K562 (cell line): Measurements from ENCODE around the gene DAPL1. TPM values are rescaled to one million over a fixed set of nuclear protein-coding genes. Genes with fewer than 3 reads are reported as not detected.

Source experiments
- ATAC-seq: fragments of 200-7000 bp; cut with Tn5 transposase; 3 replicates; pipeline ENCODE4 v1.9.1; 2020; ENCODE audit warnings: moderate library complexity
- Bru-seq: library from RNA; stranded (reverse); fragments of 400-500 nt; gene quantifications from one replicate; lab custom pipeline; 2021; lab: Mats Ljungman, UMichigan
- BruChase-seq, 2 experiments: library from RNA; stranded (reverse); fragments of 400-500 nt; gene quantifications; one replicate each; lab custom pipeline; 2021; lab: Mats Ljungman, UMichigan
- BruUV-seq: library from RNA; stranded (reverse); fragments of 400-500 nt; replicated peaks from 2 replicates; lab custom pipeline; 2021; lab: Mats Ljungman, UMichigan
- CTCF ChIA-PET: fragments of 300-600 bp; formaldehyde crosslinking; extraction: SDS; loops from one replicate; lab custom pipeline; 2021; ENCODE audit warnings: low intra/inter-chr PET ratio; lab: Yijun Ruan, JAX
- POLR2A ChIA-PET: fragments of 300-600, 350-650 bp; sonication (Branson Sonifier 250); formaldehyde crosslinking; extraction: SDS; loops from one replicate; lab custom pipeline; 2021; ENCODE audit warnings: antibody characterized with exemption, inconsistent platforms; lab: Yijun Ruan, JAX
- DNase-seq, 4 experiments: peaks; one replicate each; pipeline versions ENCODE4 v3.0.0 to v3.0.0-alpha.2; 2011 to 2018; ENCODE audit warnings: low spot score in 3 of 4, mixed read lengths in 3 of 4; ENCODE audit errors: extremely low read depth in 1 of 4
- FAIRE-seq: peaks from 2 replicates; lab custom pipeline; 2011; peaks lifted over from hg19 to GRCh38; lab: Jason Lieb, UNC
- H2AFZ ChIP-seq: 2 replicates; pipeline ENCODE4 v1.6.0; 2011; ENCODE audit warnings: low read depth, low read length, control low read depth, inconsistent platforms
- H3K27ac ChIP-seq: fragments of 200-600 bp; 3 replicates; pipeline ENCODE4 v1.8.0; 2011; ENCODE audit warnings: low read depth, mild to moderate bottlenecking, control low read depth, inconsistent platforms, low read length, moderate library complexity, mixed read lengths; ENCODE audit errors: extremely low read depth
- H3K27me3 ChIP-seq, 2 experiments: fragments of 300-600 bp in 1 of 2; 2 replicates in 1 of 2; 3 replicates in 1 of 2; pipeline versions ENCODE4 v1.6.0 to v1.8.0; 2011; ENCODE audit warnings: inconsistent platforms in 2 of 2, low read length in 2 of 2, mild to moderate bottlenecking in 1 of 2, mixed read lengths in 1 of 2, moderate library complexity in 1 of 2; ENCODE audit not compliant: control insufficient read depth in 2 of 2, insufficient read depth in 2 of 2
- H3K36me3 ChIP-seq: fragments of 300-600 bp; 3 replicates; pipeline ENCODE4 v1.8.0; 2011; ENCODE audit warnings: mild to moderate bottlenecking, low read length, inconsistent platforms; ENCODE audit not compliant: control insufficient read depth, insufficient read depth
- H3K4me1 ChIP-seq, 2 experiments: fragments of 200-600 bp in 1 of 2; replicated peaks in 1 of 2; 2 replicates in 1 of 2; 3 replicates in 1 of 2; pipeline versions ENCODE4 v1.5.1 to v1.8.0; 2011; ENCODE audit warnings: inconsistent platforms in 2 of 2, low read length in 2 of 2, mild to moderate bottlenecking in 1 of 2, mixed read lengths in 1 of 2, moderate library complexity in 1 of 2; ENCODE audit not compliant: control insufficient read depth in 2 of 2, insufficient read depth in 2 of 2
- H3K4me2 ChIP-seq: 2 replicates; pipeline ENCODE4 v1.6.1; 2011; ENCODE audit warnings: low read length, control low read depth, inconsistent platforms, mixed read lengths; ENCODE audit not compliant: insufficient read depth
- H3K4me3 ChIP-seq: fragments of 200-600 bp; sonication (generic), shearing (Covaris generic); 2 replicates; pipeline ENCODE4 v1.5.1; 2016; ENCODE audit warnings: control low read depth, inconsistent platforms
- H3K79me2 ChIP-seq: fragments of 200-600 bp; 3 replicates; pipeline ENCODE4 v1.8.0; 2011; ENCODE audit warnings: low read length, inconsistent platforms; ENCODE audit not compliant: control insufficient read depth, insufficient read depth
- H3K9ac ChIP-seq, 2 experiments: 2 replicates each; pipeline versions ENCODE4 v1.6.0 to v1.6.1; 2011; ENCODE audit warnings: low read depth in 2 of 2, low read length in 2 of 2, control low read depth in 1 of 2, inconsistent platforms in 1 of 2, mild to moderate bottlenecking in 1 of 2, mixed read lengths in 1 of 2; ENCODE audit not compliant: insufficient read depth in 1 of 2
- H3K9me1 ChIP-seq: one replicate; pipeline ENCODE4 v1.6.0; 2011; ENCODE audit warnings: inconsistent platforms, mild to moderate bottlenecking, low read length, moderate library complexity; ENCODE audit not compliant: control insufficient read depth, insufficient read depth
- H3K9me3 ChIP-seq: replicated peaks from 2 replicates; pipeline ENCODE4 v1.5.1; 2011; ENCODE audit warnings: low read depth, low read length, inconsistent platforms; ENCODE audit not compliant: control insufficient read depth, insufficient read depth
- H4K20me1 ChIP-seq: replicated peaks from 2 replicates; pipeline ENCODE4 v1.6.1; 2011; ENCODE audit warnings: low read length, inconsistent platforms, mixed read lengths; ENCODE audit not compliant: control insufficient read depth, insufficient read depth
- L3MBTL2 ChIP-seq: fragments of 450-650 bp; IDR thresholded peaks from 2 replicates; pipeline ENCODE4 v1.6.1; 2016; ENCODE audit warnings: mild to moderate bottlenecking, moderate library complexity
- TFE3 ChIP-seq: fragments of 450-650 bp; formaldehyde crosslinking; IDR thresholded peaks from 2 replicates; pipeline ENCODE4 v1.4.0; 2020; ENCODE audit warnings: mild to moderate bottlenecking, mixed read lengths
- WGBS: fragments of 100-300 bp; shearing (Covaris generic); methylation state at CpG from one replicate; pipeline ENCODE4 v1.1.6; 2016; ENCODE audit warnings: low coverage, mixed read lengths; ENCODE audit not compliant: insufficient coverage; ENCODE audit errors: missing lambda C conversion rate; 5-methylcytosine and 5-hydroxymethylcytosine counted together
- in situ Hi-C: fragments of 300-500 bp; cut with MboI; formaldehyde crosslinking; loops from 4 replicates; pipeline ENCODE4 v1.15.0; 2018; ENCODE audit warnings: inconsistent platforms, mixed read lengths
- intact Hi-C: fragments of 100-400 bp; cut with micrococcal nuclease; formaldehyde crosslinking; loops from 2 replicates; pipeline ENCODE4 v1.14.2; 2022
- long read RNA-seq, 3 experiments: library from polyadenylated mRNA in 2 of 3; library from RNA in 1 of 3; unstranded in 2 of 3; stranded (forward) in 1 of 3; transcript quantifications; one replicate each; pipeline ENCODE4 v2.0.0, GENCODE V29; 2019 to 2022
- polyA minus RNA-seq, 3 experiments: library from RNA; depleted of rRNA, polyadenylated mRNA; stranded (reverse); fragments of >200 nt; gene quantifications; 2 replicates each; pipeline ENCODE4 v1.2.3, GENCODE V29; 2011
- polyA plus RNA-seq, 8 experiments: library from polyadenylated mRNA; depleted of rRNA in 4 of 8; stranded (reverse) in 5 of 8; unstranded in 3 of 8; fragments of >200 nt; fragmentation: Nextera tagmentation in 2 of 8; fragmentation: Illumina TruSeq in 1 of 8; extraction: Ambion mirVana in 2 of 8; extraction: Trizol in 1 of 8; gene quantifications; 2 replicates each; pipeline versions ENCODE4 v1.2.1 to v1.2.3, GENCODE V29; 2011 to 2014; ENCODE audit warnings: inconsistent platforms in 1 of 8, missing spikeins in 1 of 8
- total RNA-seq, 7 experiments: library from RNA; depleted of rRNA in 6 of 7; stranded (reverse); fragments of >200 nt in 6 of 7; fragmentation: Illumina TruSeq in 2 of 7; extraction: Trizol in 2 of 7; gene quantifications; 2 replicates each; pipeline versions ENCODE4 v1.2.1 to v1.2.3, GENCODE V29; 2011 to 2021; ENCODE audit warnings: low replicate concordance in 1 of 7

The DAPL1 gene, protein sequence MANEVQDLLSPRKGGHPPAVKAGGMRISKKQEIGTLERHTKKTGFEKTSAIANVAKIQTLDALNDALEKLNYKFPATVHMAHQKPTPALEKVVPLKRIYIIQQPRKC
- not detected in 2 replicates for total RNA-seq (2011; cell fraction: chromatin; rRNA removed; ENCODE audit: low replicate concordance)
- total RNA-seq (2011; cell fraction: nucleolus; rRNA removed) = not detected in 2 replicates
- total RNA-seq (2011; cell fraction: nucleoplasm; rRNA removed) = not detected in 2 replicates
- total RNA-seq (2014; rRNA removed) (not detected in 2 replicates), total RNA-seq (2014; rRNA removed; fragmentation: Illumina TruSeq; extraction: Trizol) (not detected in 2 replicates), total RNA-seq (2015; rRNA removed; fragmentation: Illumina TruSeq; extraction: Trizol) (not detected in 2 replicates), total RNA-seq (2021) (not detected in 2 replicates), polyA plus RNA-seq (2011; rRNA removed) (not detected in 2 replicates), polyA plus RNA-seq (2014; fragmentation: Illumina TruSeq; extraction: Trizol) (not detected in 2 replicates), polyA plus RNA-seq (2014; fragmentation: Nextera tagmentation; extraction: Ambion mirVana) (not detected), polyA plus RNA-seq (2014; rRNA removed) (not detected in 2 replicates), polyA minus RNA-seq (2011; rRNA and poly(A)+ RNA removed) (not detected in 2 replicates), Bru-seq, nascent RNA (not detected), BruChase-seq, experiment 1, labeled RNA remaining after a 2-hour chase (not detected), BruChase-seq, experiment 2, labeled RNA remaining after a 6-hour chase (not detected)
- polyA plus RNA-seq (2011; cell fraction: cytosol; rRNA removed) = not detected in 2 replicates
- not detected in 2 replicates for polyA plus RNA-seq (2011; cell fraction: nucleus; rRNA removed)
- not detected in 2 replicates for polyA plus RNA-seq (2012)
- not detected in 2 replicates for polyA minus RNA-seq (2011; cell fraction: cytosol; rRNA and poly(A)+ RNA removed)
- polyA minus RNA-seq (2011; cell fraction: nucleus; rRNA and poly(A)+ RNA removed) = not detected in 2 replicates
- long read RNA-seq, experiment 1 = 0 reads
- long read RNA-seq, experiment 2 = 0 reads
- long read RNA-seq, experiment 3 = 0 reads

DNA sequence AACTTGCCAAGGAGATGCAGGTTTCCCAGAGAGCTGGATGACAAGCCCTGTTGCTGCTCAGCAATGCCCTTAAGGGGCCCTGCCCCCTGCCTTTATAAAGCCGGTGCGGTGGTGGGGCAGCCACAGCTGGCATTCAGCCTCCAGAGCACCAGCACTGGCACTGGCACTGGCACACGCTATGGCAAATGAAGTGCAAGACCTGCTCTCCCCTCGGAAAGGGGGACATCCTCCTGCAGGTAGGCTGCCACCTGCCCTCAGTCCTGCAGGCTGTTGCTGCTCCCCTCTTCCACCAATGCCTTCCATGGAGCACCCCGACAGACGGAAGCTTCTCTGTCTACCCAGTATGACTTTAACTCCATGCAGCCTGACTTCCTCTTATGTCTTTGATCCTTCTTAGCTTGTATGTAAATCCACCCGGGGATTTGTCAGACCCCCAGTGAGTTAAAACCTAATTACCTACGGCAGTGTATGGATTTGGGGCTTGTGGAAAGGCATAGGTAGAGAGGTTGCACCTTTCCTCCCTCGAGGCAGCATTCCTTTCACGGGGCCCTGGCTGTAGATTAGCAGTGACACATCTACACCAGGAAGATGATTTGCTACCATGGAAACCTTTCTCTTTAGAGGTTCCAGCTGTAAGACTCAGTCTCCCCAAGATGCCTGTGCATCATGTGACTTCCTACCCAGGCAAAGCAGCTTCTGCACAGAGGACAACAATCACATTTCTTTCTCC is at the start of gene DAPL1:
TSS of gene DAPL1 (plus strand) at position 123 of the 730 bp plus-strand sequence. CDS start at position 179, 56 bp downstream.
- ATAC-seq (no peak), FAIRE-seq (no peak), DNase-seq (no peak)
- Histone ChIP-seq H3K4me3 (no peak within 1 kb of the TSS), H4K20me1 (no peaks in the 10 kb centered on the region), H3K4me2 (no peak within 1 kb of the TSS), H3K9me1 (no peaks in the 10 kb centered on the region), H3K27me3 (peaks cover 14 to 26% of the 10 kb centered on the region in 2 experiments; a peak in 4 of 5 replicates), H3K9ac (no peak within 1 kb of the TSS), H3K36me3 (no peaks in the 10 kb centered on the region), H3K27ac (no peak within 1 kb of the TSS), H2AFZ (no peak within 1 kb of the TSS), H3K79me2 (no peaks in the 10 kb centered on the region), H3K4me1 (no peaks in the 10 kb centered on the region), H3K9me3 (no peaks in the 10 kb centered on the region)
- ChIA-PET CTCF (no interaction called here), POLR2A (interaction anchor here (0.6 kb wide), 1 partner anchor 17 kb away, joined by 3 read pairs; no protein-coding TSS in a partner anchor)
- intact Hi-C loops = no loop called here
- WGBS = 1% methylated on average over 10 of the region's 10 CpGs
- TF ChIP-seq TFE3 (CRISPR knock-in tag) (peak; percentile 43; the same call in 1 of the 2 replicates), L3MBTL2 (no peak)
- no TSS peak for BruUV-seq
- in situ Hi-C loops = no loop called here
